Lung (tissue), 12 donors: ENCODE results near the gene HCRT. TPM values are rescaled to one million over a fixed set of nuclear protein-coding genes. Genes with fewer than 3 reads are reported as not detected.

ENCODE experiments used
- ATAC-seq: fragments of 200-7000 bp; cut with Tn5 transposase; one replicate; pipeline ENCODE4 v1.9.1; 2020; ENCODE audit warnings: moderate number of reproducible peaks; ENCODE audit not compliant: insufficient read depth, low FRiP score
- DNase-seq, 3 donors: peaks; one replicate each; pipeline ENCODE4 v3.0.0-alpha.2; 2013 to 2017
- H3K27ac ChIP-seq, 2 donors: one replicate each; pipeline ENCODE4 v1.5.1; 2013; ENCODE audit warnings: mild to moderate bottlenecking in 2 of 2, moderate library complexity in 2 of 2, control low read depth in 1 of 2, inconsistent platforms in 1 of 2, low read depth in 1 of 2, low read length in 1 of 2
- H3K27me3 ChIP-seq, 3 donors: one replicate each; pipeline ENCODE4 v1.5.1; 2013; ENCODE audit warnings: low read length in 2 of 3; ENCODE audit not compliant: control insufficient read depth in 3 of 3, insufficient read depth in 3 of 3
- H3K36me3 ChIP-seq, 4 donors: one replicate each; pipeline ENCODE4 v1.5.1; 2013; ENCODE audit warnings: low read length in 4 of 4, mild to moderate bottlenecking in 1 of 4, moderate library complexity in 1 of 4; ENCODE audit not compliant: control insufficient read depth in 4 of 4, insufficient read depth in 4 of 4
- H3K4me1 ChIP-seq, 5 donors: one replicate each; pipeline ENCODE4 v1.5.1; 2013; ENCODE audit warnings: low read length in 5 of 5, mild to moderate bottlenecking in 2 of 5, moderate library complexity in 1 of 5; ENCODE audit not compliant: control insufficient read depth in 5 of 5, insufficient read depth in 5 of 5
- H3K4me3 ChIP-seq: one replicate; pipeline ENCODE4 v1.5.1; 2013; ENCODE audit warnings: mild to moderate bottlenecking, control low read depth, moderate library complexity
- H3K9ac ChIP-seq, 2 donors: one replicate each; pipeline ENCODE4 v1.5.1; 2013; ENCODE audit warnings: low read length in 2 of 2, control low read depth in 1 of 2; ENCODE audit not compliant: insufficient read depth in 1 of 2
- H3K9me3 ChIP-seq, 4 donors: one replicate each; pipeline ENCODE4 v1.5.1; 2013; ENCODE audit warnings: low read length in 3 of 4, mild to moderate bottlenecking in 1 of 4, moderate library complexity in 1 of 4; ENCODE audit not compliant: control insufficient read depth in 4 of 4, insufficient read depth in 3 of 4
- CTCF ChIP-seq: IDR thresholded peaks from 2 replicates; pipeline ENCODE4 v1.5.1; 2012; ENCODE audit warnings: mild to moderate bottlenecking; ENCODE audit errors: control extremely low read depth, extremely low read depth
- WGBS, 2 donors: extraction: QIAGEN DNeasy Blood & Tissue Kit; methylation state at CpG; one replicate each; pipeline ENCODE4 v1.1.7; 2013; 5-methylcytosine and 5-hydroxymethylcytosine counted together
- polyA plus RNA-seq, 2 donors: library from polyadenylated mRNA; stranded (reverse); fragments of 200-250 nt; gene quantifications; one replicate each; pipeline ENCODE4 v1.2.1, GENCODE V29; 2013
- total RNA-seq, 2 donors: library from RNA; depleted of rRNA in 1 of 2; stranded (reverse); fragments of >200 nt in 1 of 2; gene quantifications; one replicate each; pipeline ENCODE4 v1.2.1, GENCODE V29; 2014 to 2021
- donor health status: control.
- donor health status: control.
- donor health status: Bipolar disorder and iron deficiency.
- donor health status: healthy.
- donor health status: DM: yes; HTN: yes; CAD: no.

The HCRT gene
- total and polyA plus RNA-seq, 4 donors, result not detected

- peak; percentile 34 for ATAC-seq
- H3K27me3 ChIP-seq, result no peaks in the 10 kb centered on the region
- H3K27ac ChIP-seq, result no peak overlapping the region
- peaks cover 0 to 10% (median 0%) of the 10 kb centered on the region in 5 donors for H3K4me1 ChIP-seq
- no peak overlapping the region for H3K4me3 ChIP-seq
- no peaks in the 10 kb centered on the region for H3K9me3 ChIP-seq
- H3K9ac ChIP-seq, result no peak overlapping the region
- peaks cover 7 to 39% (median 17%) of the 10 kb centered on the region in 4 donors for H3K36me3 ChIP-seq
- WGBS, 2 donors, result 68 to 84% methylated on average over 14 of the region's 14 CpGs
- no peak for TF ChIP-seq CTCF
- peak; percentile 16 to 49 (median 36) for DNase-seq
Measured at GRCh38 chr17:42200706-42201457, 15.6 kb upstream of the HCRT start.

DNA sequence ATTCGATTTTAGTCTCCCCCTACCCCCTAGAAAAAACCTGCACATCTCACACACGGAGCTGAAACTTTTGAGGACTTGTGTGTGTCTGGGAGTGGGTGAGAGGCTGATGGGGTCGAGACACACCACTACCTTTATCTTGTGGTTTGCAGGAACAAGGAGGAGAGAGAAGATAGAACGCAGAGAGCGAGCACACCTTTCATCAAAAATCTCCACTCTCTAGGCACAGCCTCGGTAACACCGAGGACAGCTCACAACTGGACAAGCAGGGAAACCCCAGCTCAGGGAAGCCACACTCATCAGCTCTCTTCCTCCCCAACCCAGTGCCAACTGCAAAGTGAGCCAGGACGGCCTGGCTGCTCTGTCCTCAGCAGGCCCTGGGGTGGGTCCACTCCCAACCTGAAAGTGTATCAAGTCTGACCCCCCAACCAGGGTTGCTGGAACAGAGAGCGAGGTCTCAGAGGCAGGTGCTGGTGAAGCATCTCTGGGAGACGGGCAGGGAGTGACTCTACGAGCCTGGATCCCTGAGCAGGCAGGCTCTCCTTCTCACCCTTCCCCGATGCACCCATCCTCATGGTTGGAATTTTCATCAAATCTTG is 14.3 kb upstream of the HCRT start:
- no peaks in the 10 kb centered on the region for H3K27me3 ChIP-seq
- H3K4me3 ChIP-seq, result no peak overlapping the region
- 83 to 86% methylated on average over 12 of the region's 12 CpGs for WGBS, 2 donors
- peaks cover 7 to 36% (median 16%) of the 10 kb centered on the region in 4 donors for H3K36me3 ChIP-seq
- ATAC-seq (no peak), DNase-seq (no peak)
- H3K4me1 ChIP-seq, result peaks cover 0 to 10% (median 0%) of the 10 kb centered on the region in 5 donors
- H3K9me3 ChIP-seq, result no peaks in the 10 kb centered on the region
- no peak for TF ChIP-seq CTCF
- H3K27ac ChIP-seq, result no peak overlapping the region
- H3K9ac ChIP-seq, result no peak overlapping the region

DNA sequence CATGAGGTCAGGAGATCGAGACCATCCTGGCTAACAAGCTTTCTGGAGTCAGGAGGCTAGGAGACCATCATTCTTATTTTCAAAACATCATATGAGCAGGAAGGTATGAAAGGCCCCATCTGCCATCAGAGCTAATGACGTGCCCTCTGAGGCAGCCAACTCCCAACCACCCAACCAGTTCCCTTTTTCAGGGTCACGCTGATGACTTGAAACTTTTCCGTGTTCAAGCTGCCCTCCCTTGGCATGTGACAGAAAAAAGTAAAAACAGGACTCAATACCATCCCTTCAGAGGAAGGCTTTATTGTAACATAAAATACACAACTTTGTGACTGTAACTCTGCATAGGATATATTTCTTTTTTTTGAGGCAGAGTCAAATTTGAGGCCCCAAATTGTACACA is 13.6 kb upstream of the HCRT start:
- H3K4me3 ChIP-seq, result no peak overlapping the region
- DNase-seq (no peak), ATAC-seq (no peak)
- 45 to 64% methylated on average over 4 of the region's 4 CpGs for WGBS, 2 donors
- TF ChIP-seq CTCF, result no peak
- peaks cover 4 to 31% (median 11%) of the 10 kb centered on the region in 4 donors for H3K36me3 ChIP-seq
- H3K4me1 ChIP-seq, result peaks cover 0 to 10% (median 0%) of the 10 kb centered on the region in 5 donors
- peak overlapping the region in 1 of 2 donors; percentile 9 for H3K27ac ChIP-seq
- no peaks in the 10 kb centered on the region for H3K27me3 ChIP-seq
- H3K9ac ChIP-seq, result no peak overlapping the region
- no peaks in the 10 kb centered on the region for H3K9me3 ChIP-seq
